ENCODE data around the gene SV2A. TPM values are rescaled to one million over a fixed set of nuclear protein-coding genes. Genes with fewer than 3 reads are reported as not detected.
A peak's percentile ranks its signal among the peaks of the same experiment; 100 is the strongest.

The SV2A gene
- total and polyA plus RNA-seq, 2 donors (not counting 1 experiment from before 2014, with no cell fraction given) = 0.07 to 0.24 TPM

DNA sequence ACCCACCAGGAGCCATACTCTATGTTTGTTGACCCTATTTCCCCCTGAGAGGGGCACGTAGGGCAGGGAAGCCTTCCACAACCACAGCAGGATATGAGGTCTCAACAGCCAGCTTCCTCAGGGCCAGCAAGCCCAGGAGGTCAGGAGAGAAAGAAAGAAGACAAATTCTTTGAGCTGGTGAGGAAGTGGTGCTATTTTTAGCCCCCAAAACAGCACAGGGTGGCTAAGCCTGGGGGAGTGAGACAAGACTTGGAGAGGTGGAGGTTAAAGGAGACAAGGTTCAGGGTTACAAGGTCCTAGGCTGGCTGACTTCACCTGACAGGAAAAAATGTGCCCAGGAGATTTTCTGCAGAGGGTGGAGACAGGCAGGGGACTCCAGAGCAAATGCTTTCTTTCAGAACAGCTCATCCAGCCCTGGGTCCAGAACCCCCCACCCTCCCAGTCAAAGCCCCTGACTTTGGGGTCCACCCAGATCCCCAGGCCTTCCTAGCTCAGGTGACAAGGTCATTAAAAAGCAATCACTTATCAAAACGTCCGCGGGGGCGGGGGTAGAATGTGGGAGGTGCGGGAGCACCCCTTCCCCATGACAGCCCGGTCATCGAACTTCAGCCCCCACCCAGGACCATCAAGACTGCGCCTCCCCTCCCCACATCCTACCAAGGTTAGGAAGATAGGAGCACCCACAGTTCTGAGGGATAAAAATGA lies 1.3 kb downstream of the SV2A start:
- H3K4me2 ChIP-seq (replicated peaks; ENCODE audit: low read depth, low read length, poor library complexity, severe bottlenecking) = peak overlapping the region; percentile 73
- Mint-ChIP-seq H3K4me1 (peaks cover 28% of the 10 kb centered on the region), H3K9me3 (ENCODE audit: insufficient read depth) (no peaks in the 10 kb centered on the region), H3K27ac (no peak overlapping the region), H3K27me3 (peaks cover 30% of the 10 kb centered on the region), H3K4me3 (peak overlapping the region; percentile 75)
- TF ChIP-seq, protein P1, sequence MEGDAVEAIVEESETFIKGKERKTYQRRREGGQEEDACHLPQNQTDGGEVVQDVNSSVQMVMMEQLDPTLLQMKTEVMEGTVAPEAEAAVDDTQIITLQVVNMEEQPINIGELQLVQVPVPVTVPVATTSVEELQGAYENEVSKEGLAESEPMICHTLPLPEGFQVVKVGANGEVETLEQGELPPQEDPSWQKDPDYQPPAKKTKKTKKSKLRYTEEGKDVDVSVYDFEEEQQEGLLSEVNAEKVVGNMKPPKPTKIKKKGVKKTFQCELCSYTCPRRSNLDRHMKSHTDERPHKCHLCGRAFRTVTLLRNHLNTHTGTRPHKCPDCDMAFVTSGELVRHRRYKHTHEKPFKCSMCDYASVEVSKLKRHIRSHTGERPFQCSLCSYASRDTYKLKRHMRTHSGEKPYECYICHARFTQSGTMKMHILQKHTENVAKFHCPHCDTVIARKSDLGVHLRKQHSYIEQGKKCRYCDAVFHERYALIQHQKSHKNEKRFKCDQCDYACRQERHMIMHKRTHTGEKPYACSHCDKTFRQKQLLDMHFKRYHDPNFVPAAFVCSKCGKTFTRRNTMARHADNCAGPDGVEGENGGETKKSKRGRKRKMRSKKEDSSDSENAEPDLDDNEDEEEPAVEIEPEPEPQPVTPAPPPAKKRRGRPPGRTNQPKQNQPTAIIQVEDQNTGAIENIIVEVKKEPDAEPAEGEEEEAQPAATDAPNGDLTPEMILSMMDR (IDR thresholded peaks at IDR 0.05) = no peak
- TF ChIP-seq EZH2 (IDR thresholded peaks at IDR 0.05; ENCODE audit: borderline replicate concordance, insufficient read depth, low read depth, low read length, poor library complexity, severe bottlenecking) = no peak
- no peaks in the 10 kb centered on the region for H3K36me3 ChIP-seq (replicated peaks in 1 of 2; ENCODE audit: control extremely low read depth in 1 of 2, control insufficient read depth in 1 of 2, extremely low read depth in 1 of 2, insufficient read depth in 2 of 2, low read length in 1 of 2)
- peak overlapping the region; percentile 53 for H3K9ac ChIP-seq (ENCODE audit: low read length)
- H3K27me3 ChIP-seq (replicated peaks in 1 of 4; ENCODE audit: control extremely low read depth in 1 of 4, control insufficient read depth in 3 of 4, insufficient read depth in 4 of 4, low read length in 3 of 4) = peaks cover 0 to 29% (median 16%) of the 10 kb centered on the region in 4 experiments
- H4K20me1 ChIP-seq (ENCODE audit: control insufficient read depth, insufficient read depth, low read length, poor library complexity, severe bottlenecking) = no peaks in the 10 kb centered on the region
- intact Hi-C loops (cut with micrococcal nuclease) = no loop called here
- peak overlapping the region; percentile 64 for H2AFZ ChIP-seq (ENCODE audit: insufficient read depth, low read depth, low read length, poor library complexity, severe bottlenecking)
- WGBS (ENCODE audit: insufficient coverage) = no CpG with 5 or more reads among the region's 9 CpGs
- H3K79me2 ChIP-seq (ENCODE audit: control insufficient read depth, insufficient read depth, low read length) = no peaks in the 10 kb centered on the region
- H3K4me3 ChIP-seq (ENCODE audit: control extremely low read depth in 1 of 5, extremely low read depth in 1 of 5, insufficient read depth in 1 of 5, low read depth in 2 of 5, low read length in 4 of 5) = peak overlapping the region in 1 of 5 experiments; percentile 39
- DNase-seq (peak; percentile 22), ATAC-seq (ENCODE audit: low read depth) (no peak)
- ChIA-PET CTCF (no interaction called here), POLR2A (interaction anchor here (0.5 to 1.0 kb wide), 2 partner anchors 23 to 28 kb away, joined by 3 to 4 read pairs; a partner anchor contains a TSS)
- no peaks in the 10 kb centered on the region for H3K9me3 ChIP-seq (ENCODE audit: control extremely low read depth in 1 of 3, control insufficient read depth in 2 of 3, insufficient read depth in 1 of 3, low read length in 2 of 3)
- peaks cover 23 to 25% of the 10 kb centered on the region in 2 donors for H3K4me1 ChIP-seq (ENCODE audit: control insufficient read depth in 2 of 2, insufficient read depth in 2 of 2, low read length in 2 of 2)
- H3K27ac ChIP-seq (ENCODE audit: low read length in 2 of 2) = no peak overlapping the region

Measured in B cell (primary cell).